SK-N-SH treated with all-trans-retinoic acid at 6 μM for 48 hours (cell line): Measurements from ENCODE around the gene FOSB.
A peak's percentile ranks its signal among the peaks of the same experiment; 100 is the strongest.

Experiments used
- ATAC-seq: fragments of 200-7000 bp; cut with Tn5 transposase; 3 replicates; pipeline ENCODE4 v1.9.1; 2020; ENCODE audit warnings: mild to moderate bottlenecking, moderate library complexity
- BACH2 ChIP-seq: fragments of 250-450 bp; sonication (Bioruptor Pico); IDR thresholded peaks from 2 replicates; pipeline ENCODE4 v1.9.0; 2021; ENCODE audit warnings: mild to moderate bottlenecking, borderline replicate concordance
- CREB5 ChIP-seq: fragments of 250-450 bp; sonication (Bioruptor Pico); IDR thresholded peaks from 2 replicates; pipeline ENCODE4 v1.5.1; 2020; ENCODE audit warnings: low read depth, mild to moderate bottlenecking, moderate library complexity
- CSDC2 ChIP-seq: fragments of 250-450 bp; sonication (Bioruptor Pico); IDR thresholded peaks from 2 replicates; pipeline ENCODE4 v1.5.0; 2020; ENCODE audit warnings: mild to moderate bottlenecking, moderate library complexity
- CSRNP3 ChIP-seq: fragments of 250-450 bp; sonication (Bioruptor Pico); IDR thresholded peaks from 2 replicates; pipeline ENCODE4 v1.5.1; 2021; ENCODE audit warnings: mild to moderate bottlenecking, moderate library complexity
- ESRRG ChIP-seq: fragments of 250-450 bp; sonication (Bioruptor Pico); IDR thresholded peaks from 2 replicates; pipeline ENCODE4 v1.6.1; 2021; ENCODE audit warnings: mild to moderate bottlenecking
- GLIS3 ChIP-seq: fragments of 250-450 bp; sonication (Bioruptor Pico); IDR thresholded peaks from 2 replicates; pipeline ENCODE4 v1.5.0; 2020; ENCODE audit warnings: mild to moderate bottlenecking, moderate library complexity
- OSR1 ChIP-seq: fragments of 250-450 bp; sonication (Bioruptor Pico); IDR thresholded peaks from 2 replicates; pipeline ENCODE4 v1.8.0; 2022; ENCODE audit warnings: moderate library complexity, mild to moderate bottlenecking, inconsistent platforms
- PATZ1 ChIP-seq: fragments of 250-450 bp; sonication (Bioruptor Pico); IDR thresholded peaks from 2 replicates; pipeline ENCODE4 v1.8.0; 2020; ENCODE audit warnings: mild to moderate bottlenecking, moderate library complexity, borderline replicate concordance
- POU6F1 ChIP-seq: fragments of 250-450 bp; sonication (Bioruptor Pico); IDR thresholded peaks from 2 replicates; pipeline ENCODE4 v1.8.0; 2021; ENCODE audit warnings: low read depth, mild to moderate bottlenecking, moderate library complexity, borderline replicate concordance
- RARB ChIP-seq: fragments of 250-450 bp; sonication (Bioruptor Pico); IDR thresholded peaks from 2 replicates; pipeline ENCODE4 v1.8.0; 2021; ENCODE audit warnings: mild to moderate bottlenecking, moderate library complexity
- SNAI2 ChIP-seq: fragments of 250-450 bp; sonication (Bioruptor Pico); IDR thresholded peaks from 2 replicates; pipeline ENCODE4 v1.5.0; 2020; ENCODE audit warnings: mild to moderate bottlenecking, moderate library complexity
- TOX ChIP-seq: fragments of 250-450 bp; sonication (Bioruptor Pico); IDR thresholded peaks from 2 replicates; pipeline ENCODE4 v1.8.0; 2021; ENCODE audit warnings: mild to moderate bottlenecking, moderate library complexity, borderline replicate concordance
- TSHZ2 ChIP-seq: fragments of 250-450 bp; sonication (Bioruptor Pico); IDR thresholded peaks from 2 replicates; pipeline ENCODE4 v1.5.0; 2020; ENCODE audit warnings: mild to moderate bottlenecking, moderate library complexity
- ZC3H10 ChIP-seq: fragments of 250-450 bp; sonication (Bioruptor Pico); IDR thresholded peaks from 2 replicates; pipeline ENCODE4 v1.5.1; 2021; ENCODE audit warnings: mild to moderate bottlenecking, moderate library complexity
- ZFP3 ChIP-seq: fragments of 250-450 bp; sonication (Bioruptor Pico); IDR thresholded peaks from 2 replicates; pipeline ENCODE4 v1.5.0; 2020; ENCODE audit warnings: mild to moderate bottlenecking, moderate library complexity
- ZFP30 ChIP-seq: fragments of 450-650 bp; formaldehyde crosslinking; IDR thresholded peaks from 2 replicates; pipeline ENCODE4 v1.5.0; 2022; ENCODE audit warnings: mild to moderate bottlenecking, moderate library complexity
- ZNF565 ChIP-seq: fragments of 450-650 bp; formaldehyde crosslinking; conservative IDR thresholded peaks from 2 replicates; pipeline ENCODE4 v1.5.0; 2020; ENCODE audit warnings: low read depth, mild to moderate bottlenecking, moderate library complexity
- ZNF70 ChIP-seq: fragments of 450-650 bp; formaldehyde crosslinking; IDR thresholded peaks from 2 replicates; pipeline ENCODE4 v1.5.0; 2020; ENCODE audit warnings: mild to moderate bottlenecking, moderate library complexity
- ZNF8 ChIP-seq: fragments of 450-650 bp; formaldehyde crosslinking; IDR thresholded peaks from 2 replicates; pipeline ENCODE4 v1.5.0; 2020; ENCODE audit warnings: mild to moderate bottlenecking, moderate library complexity

FOSB gene

GRCh38 chr19:45450012-45450333 lies 17.8 kb upstream of the FOSB start:
- no peak for TF ChIP-seq OSR1 (CRISPR knock-in tag)
- no peak for TF ChIP-seq RARB (CRISPR knock-in tag)
- TF ChIP-seq ZNF70: no peak
- no peak for TF ChIP-seq CSDC2 (CRISPR knock-in tag)
- TF ChIP-seq ZNF8 (CRISPR knock-in tag): no peak
- TF ChIP-seq BACH2 (CRISPR knock-in tag): no peak
- no peak for TF ChIP-seq ZNF565
- TF ChIP-seq CREB5 (CRISPR knock-in tag): no peak
- no peak for TF ChIP-seq TOX (CRISPR knock-in tag)
- TF ChIP-seq PATZ1 (CRISPR knock-in tag): no peak
- TF ChIP-seq SNAI2 (CRISPR knock-in tag): no peak
- no peak for TF ChIP-seq CSRNP3
- TF ChIP-seq ZFP3 (CRISPR knock-in tag): no peak
- TF ChIP-seq POU6F1: no peak
- no peak for TF ChIP-seq ZC3H10 (CRISPR knock-in tag)
- TF ChIP-seq ZFP30: no peak
- TF ChIP-seq GLIS3 (CRISPR knock-in tag): no peak
- peak; percentile 6; the same call in 2 of the 3 replicates for ATAC-seq

GRCh38 chr19:45451131-45451849 lies 16.5 kb upstream of the FOSB start:
- ATAC-seq: no peak
- TF ChIP-seq ZNF565: no peak
- no peak for TF ChIP-seq RARB (CRISPR knock-in tag)
- no peak for TF ChIP-seq TSHZ2 (CRISPR knock-in tag)
- no peak for TF ChIP-seq TOX (CRISPR knock-in tag)

GRCh38 chr19:45451850-45452387 lies 15.9 kb upstream of the FOSB start:
- TF ChIP-seq ZNF70: no peak
- no peak for TF ChIP-seq ESRRG (CRISPR knock-in tag)
- ATAC-seq: no peak
